ENCODE measurements around the gene ABL1.
"Not testable (repeated sequence)": the region's sequence is repeated elsewhere in the genome, so short reads cannot be mapped to it uniquely, and the experiment has no call there.

The ABL1 gene

GRCh38 chr9:130825809-130826208 is 9.2 kb upstream of the ABL1 start:
- no peak for DNase-seq

GRCh38 chr9:130829762-130830161 is 5.3 kb upstream of the ABL1 start:
- no peak for DNase-seq

- DNase-seq: no peak
Measured at GRCh38 chr9:130830231-130830760, 4.8 kb upstream of the ABL1 start.

- DNase-seq: no peak
Measured at GRCh38 chr9:130831077-130831476, 4.0 kb upstream of the ABL1 start.

GRCh38 chr9:130833031-130833990 is 1.7 kb upstream of the ABL1 start:
- DNase-seq: no peak

GRCh38 chr9:130835441-130836298 is 616 bp downstream of the ABL1 start:
- peak in 1 of 2 experiments; percentile 36 for DNase-seq

GRCh38 chr9:130837002-130837511 is 2.0 kb downstream of the ABL1 start:
- no peak for DNase-seq

- DNase-seq: no peak
Measured at GRCh38 chr9:130837643-130838042, 2.6 kb downstream of the ABL1 start.

- DNase-seq: no peak
Measured at GRCh38 chr9:130839132-130840111, 4.4 kb downstream of the ABL1 start.

- no peak for DNase-seq
Measured at GRCh38 chr9:130842545-130842944, 7.5 kb downstream of the ABL1 start.

GRCh38 chr9:130843049-130843908 is 8.2 kb downstream of the ABL1 start:
- no peak for DNase-seq

- DNase-seq: no peak
Measured at GRCh38 chr9:130844044-130844451, 9.0 kb downstream of the ABL1 start.

- no peak for DNase-seq
Measured at GRCh38 chr9:130845254-130845653, 10.2 kb downstream of the ABL1 start.

GRCh38 chr9:130845901-130846481 is 10.9 kb downstream of the ABL1 start:
- DNase-seq: no peak

GRCh38 chr9:130846487-130847305 is 11.6 kb downstream of the ABL1 start:
- no peak for DNase-seq

GRCh38 chr9:130847306-130848217 is 12.5 kb downstream of the ABL1 start:
- no peak for DNase-seq

- not testable (repeated sequence) for DNase-seq
Measured at GRCh38 chr9:130848514-130848913, 13.5 kb downstream of the ABL1 start.

- DNase-seq: no peak
Measured at GRCh38 chr9:130849356-130849755, 14.3 kb downstream of the ABL1 start.
